ENCODE results near the gene PRDX5.

Gene PRDX5

GRCh38 chr11:64287676-64288352, 30.1 kb upstream of the PRDX5 start:
- Histone ChIP-seq H3K9me3 (ENCODE audit: low read depth, low read length) (no peaks in the 10 kb centered on the region), H3K36me3 (ENCODE audit: insufficient read depth, low read length) (no peaks in the 10 kb centered on the region), H3K27ac (no peak overlapping the region), H3K4me3 (no peak overlapping the region), H3K9ac (ENCODE audit: insufficient read length) (no peak overlapping the region)
- TF ChIP-seq FOXP2 (optimal IDR thresholded peaks at IDR 0.05; ENCODE audit: control extremely low read depth, extremely low read length, insufficient read depth) (no peak), EZH2 (IDR thresholded peaks at IDR 0.05) (no peak), POLR2AphosphoS5 (IDR thresholded peaks at IDR 0.05; ENCODE audit: borderline replicate concordance, low read depth, low read length) (no peak)
- no peak for DNase-seq (ENCODE audit: low read depth, low spot score)

GRCh38 chr11:64288353-64288750, 29.6 kb upstream of the PRDX5 start:
- Histone ChIP-seq H3K4me3 (no peak overlapping the region), H3K27ac (no peak overlapping the region), H3K9me3 (ENCODE audit: low read depth, low read length) (no peaks in the 10 kb centered on the region), H3K36me3 (ENCODE audit: insufficient read depth, low read length) (no peaks in the 10 kb centered on the region), H3K9ac (ENCODE audit: insufficient read length) (no peak overlapping the region)
- TF ChIP-seq EZH2 (IDR thresholded peaks at IDR 0.05): no peak
- TF ChIP-seq POLR2AphosphoS5 (IDR thresholded peaks at IDR 0.05; ENCODE audit: borderline replicate concordance, low read depth, low read length): no peak
- TF ChIP-seq FOXP2 (optimal IDR thresholded peaks at IDR 0.05; ENCODE audit: control extremely low read depth, extremely low read length, insufficient read depth): no peak
- DNase-seq (ENCODE audit: low read depth, low spot score): no peak

GRCh38 chr11:64289002-64289564, 28.8 kb upstream of the PRDX5 start:
- H3K4me3 ChIP-seq: no peak overlapping the region
- no peaks in the 10 kb centered on the region for H3K36me3 ChIP-seq (ENCODE audit: insufficient read depth, low read length)
- H3K27ac ChIP-seq: no peak overlapping the region
- TF ChIP-seq EZH2 (IDR thresholded peaks at IDR 0.05): no peak
- TF ChIP-seq POLR2AphosphoS5 (IDR thresholded peaks at IDR 0.05; ENCODE audit: borderline replicate concordance, low read depth, low read length): no peak
- TF ChIP-seq FOXP2 (optimal IDR thresholded peaks at IDR 0.05; ENCODE audit: control extremely low read depth, extremely low read length, insufficient read depth): no peak
- no peak for DNase-seq (ENCODE audit: low read depth, low spot score)
- no peak overlapping the region for H3K9ac ChIP-seq (ENCODE audit: insufficient read length)
- no peaks in the 10 kb centered on the region for H3K9me3 ChIP-seq (ENCODE audit: low read depth, low read length)

GRCh38 chr11:64290352-64291261, 27.3 kb upstream of the PRDX5 start:
- TF ChIP-seq FOXP2 (optimal IDR thresholded peaks at IDR 0.05; ENCODE audit: control extremely low read depth, extremely low read length, insufficient read depth) (no peak), POLR2AphosphoS5 (IDR thresholded peaks at IDR 0.05; ENCODE audit: borderline replicate concordance, low read depth, low read length) (no peak)
- DNase-seq (ENCODE audit: low read depth, low spot score): no peak
- no peak overlapping the region for H3K4me3 ChIP-seq
- no peak overlapping the region for H3K27ac ChIP-seq
- no peaks in the 10 kb centered on the region for H3K9me3 ChIP-seq (ENCODE audit: low read depth, low read length)
- H3K9ac ChIP-seq (ENCODE audit: insufficient read length): no peak overlapping the region
- H3K36me3 ChIP-seq (ENCODE audit: insufficient read depth, low read length): no peaks in the 10 kb centered on the region

GRCh38 chr11:64291262-64291751, 26.6 kb upstream of the PRDX5 start, which contains the start of gene KCNK4:
TSS of gene KCNK4 (plus strand) at chr11:64291302. CDS start at chr11:64293019, 1,717 bp downstream.
- no peak for DNase-seq (ENCODE audit: low read depth, low spot score)
- Histone ChIP-seq H3K9me3 (ENCODE audit: low read depth, low read length) (no peaks in the 10 kb centered on the region), H3K4me3 (peak within 1 kb of the TSS; percentile 56), H3K36me3 (ENCODE audit: insufficient read depth, low read length) (no peaks in the 10 kb centered on the region), H3K9ac (ENCODE audit: insufficient read length) (no peak within 1 kb of the TSS), H3K27ac (no peak within 1 kb of the TSS)
- TF ChIP-seq POLR2AphosphoS5 (IDR thresholded peaks at IDR 0.05; ENCODE audit: borderline replicate concordance, low read depth, low read length) (no peak), FOXP2 (optimal IDR thresholded peaks at IDR 0.05; ENCODE audit: control extremely low read depth, extremely low read length, insufficient read depth) (no peak)

- H3K9ac ChIP-seq (ENCODE audit: insufficient read length): no peak overlapping the region
- no peak for TF ChIP-seq FOXP2 (optimal IDR thresholded peaks at IDR 0.05; ENCODE audit: control extremely low read depth, extremely low read length, insufficient read depth)
- no peak for TF ChIP-seq POLR2AphosphoS5 (IDR thresholded peaks at IDR 0.05; ENCODE audit: borderline replicate concordance, low read depth, low read length)
- TF ChIP-seq EZH2 (IDR thresholded peaks at IDR 0.05): no peak
- DNase-seq (ENCODE audit: low read depth, low spot score): no peak
- no peak overlapping the region for H3K27ac ChIP-seq
- no peaks in the 10 kb centered on the region for H3K36me3 ChIP-seq (ENCODE audit: insufficient read depth, low read length)
- no peaks in the 10 kb centered on the region for H3K9me3 ChIP-seq (ENCODE audit: low read depth, low read length)
- peak overlapping the region; percentile 56 for H3K4me3 ChIP-seq
Observed at GRCh38 chr11:64291752-64292459, 26.0 kb upstream of the PRDX5 start.

- H3K9ac ChIP-seq (ENCODE audit: insufficient read length): no peak overlapping the region
- DNase-seq (ENCODE audit: low read depth, low spot score): no peak
Observed at GRCh38 chr11:64292460-64293254, 25.3 kb upstream of the PRDX5 start.

More at GRCh38 chr11:64292460-64293254, 25.3 kb upstream of the PRDX5 start:
- H3K4me3 ChIP-seq: peak overlapping the region; percentile 56
- no peaks in the 10 kb centered on the region for H3K36me3 ChIP-seq (ENCODE audit: insufficient read depth, low read length)
- H3K27ac ChIP-seq: no peak overlapping the region
- no peak for TF ChIP-seq EZH2 (IDR thresholded peaks at IDR 0.05)
- no peak for TF ChIP-seq POLR2AphosphoS5 (IDR thresholded peaks at IDR 0.05; ENCODE audit: borderline replicate concordance, low read depth, low read length)
- no peak for TF ChIP-seq FOXP2 (optimal IDR thresholded peaks at IDR 0.05; ENCODE audit: control extremely low read depth, extremely low read length, insufficient read depth)
- H3K9me3 ChIP-seq (ENCODE audit: low read depth, low read length): no peaks in the 10 kb centered on the region

All from SK-N-MC (cell line).